SKM-1 treated with dmso at 0.1 percent for 144 hours (cell line): ENCODE data around the gene CEP104.

ENCODE experiments used
- DNase-seq: peaks from one replicate; lab custom pipeline; 2025; ENCODE audit not compliant: unreplicated experiment; lab: John Stamatoyannopoulos, UW

CEP104 gene

DNA sequence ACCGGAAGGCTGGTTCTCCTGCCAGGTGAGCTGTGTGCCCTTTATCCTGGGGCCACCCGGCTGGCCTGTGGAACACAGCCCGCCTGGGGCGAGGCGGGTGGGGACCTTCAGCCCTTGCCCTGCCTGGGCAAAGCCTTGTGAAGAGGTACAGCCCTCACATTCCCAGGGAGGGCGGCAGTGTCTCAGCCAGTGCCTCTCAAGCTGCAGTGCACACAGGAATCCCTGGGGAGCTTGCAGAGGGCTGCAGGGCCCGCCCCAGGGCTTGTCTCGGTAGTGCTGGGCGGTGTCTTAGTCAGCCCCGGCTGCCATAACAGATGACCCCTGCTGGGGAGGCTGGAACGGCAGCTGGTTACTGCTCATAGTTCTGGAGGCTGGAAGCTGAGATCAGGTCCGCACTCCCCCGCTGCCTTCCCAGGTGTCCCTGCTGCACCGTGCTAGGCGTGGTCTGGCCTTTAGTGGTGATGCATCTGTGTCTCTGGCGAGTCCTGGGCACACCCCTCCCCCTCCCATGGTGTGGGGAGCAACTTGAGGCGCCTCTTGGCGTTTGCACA, 12.8 kb upstream of the CEP104 start:
- no peak for DNase-seq

DNA sequence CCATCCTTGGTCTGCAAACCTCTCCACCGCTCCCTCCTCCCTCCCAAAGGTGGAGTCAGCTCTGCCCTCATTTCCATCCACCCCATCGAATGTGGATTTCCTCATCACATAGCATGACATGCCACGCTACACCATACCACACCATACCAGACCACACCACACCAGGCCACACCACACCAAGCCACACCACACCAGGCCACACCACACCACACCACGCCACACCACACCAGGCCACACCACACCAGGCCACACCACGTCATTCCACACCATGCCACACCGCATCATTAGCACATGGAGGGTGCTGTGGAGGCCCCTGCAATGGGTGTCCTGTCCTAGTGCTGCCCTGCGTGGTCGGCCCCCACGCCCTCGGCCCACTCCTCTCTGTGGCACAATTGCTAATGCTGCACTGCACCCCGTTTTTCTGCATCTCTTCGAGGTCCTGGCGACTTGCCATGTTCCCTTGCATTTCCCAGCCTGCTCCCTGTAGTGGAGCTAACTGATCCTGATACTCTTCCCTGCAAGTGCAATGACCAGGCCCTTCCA, 11.5 kb upstream of the CEP104 start:
- no peak for DNase-seq

DNA sequence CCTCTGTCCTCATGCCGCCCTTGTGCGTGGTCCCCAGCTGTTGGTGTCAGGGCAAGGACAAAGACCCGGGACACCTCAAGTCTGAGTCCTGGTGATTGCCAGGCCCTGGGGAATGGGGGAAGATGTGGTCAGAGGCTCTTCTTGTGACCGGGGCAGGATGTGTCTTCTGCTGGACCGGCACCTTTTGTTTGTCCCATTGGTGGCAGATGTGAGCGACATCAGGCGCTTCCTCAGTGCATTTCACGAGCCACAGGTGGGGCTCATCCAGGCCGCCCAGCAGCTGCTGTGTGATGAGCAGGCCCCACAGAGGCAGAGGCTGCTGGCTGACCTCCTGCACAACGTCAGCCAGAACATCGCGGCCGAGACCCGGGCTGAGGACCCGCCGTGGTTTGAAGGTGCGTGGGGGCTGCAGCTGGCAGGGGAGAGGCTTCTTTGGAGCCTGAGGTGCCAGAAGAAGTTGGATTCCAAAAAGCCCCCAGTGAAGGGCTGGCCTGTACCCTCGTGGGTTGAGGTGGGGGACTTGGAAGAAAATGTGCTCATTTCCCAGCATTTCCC, 8.7 kb upstream of the CEP104 start:
- no peak for DNase-seq

DNA sequence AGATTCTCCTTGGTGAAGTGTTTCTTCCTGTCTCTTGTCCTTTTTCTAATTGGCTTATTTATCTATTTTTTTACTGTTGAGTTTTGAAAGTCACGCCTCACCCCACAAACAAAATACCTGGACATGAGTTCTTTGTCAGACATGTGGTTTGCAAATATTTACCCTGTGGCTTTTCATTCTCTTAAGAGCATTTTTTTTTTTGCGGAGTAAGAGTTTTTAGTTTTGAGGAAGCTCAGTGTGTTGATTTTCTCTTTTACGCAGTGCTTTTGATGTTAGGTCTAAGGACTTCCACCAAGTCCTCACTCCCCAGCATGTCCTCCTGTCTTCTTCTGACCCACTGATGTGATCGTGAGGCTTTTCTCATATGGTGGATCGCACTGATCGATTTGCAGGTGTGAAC, 7.9 kb upstream of the CEP104 start:
- DNase-seq = no peak

DNA sequence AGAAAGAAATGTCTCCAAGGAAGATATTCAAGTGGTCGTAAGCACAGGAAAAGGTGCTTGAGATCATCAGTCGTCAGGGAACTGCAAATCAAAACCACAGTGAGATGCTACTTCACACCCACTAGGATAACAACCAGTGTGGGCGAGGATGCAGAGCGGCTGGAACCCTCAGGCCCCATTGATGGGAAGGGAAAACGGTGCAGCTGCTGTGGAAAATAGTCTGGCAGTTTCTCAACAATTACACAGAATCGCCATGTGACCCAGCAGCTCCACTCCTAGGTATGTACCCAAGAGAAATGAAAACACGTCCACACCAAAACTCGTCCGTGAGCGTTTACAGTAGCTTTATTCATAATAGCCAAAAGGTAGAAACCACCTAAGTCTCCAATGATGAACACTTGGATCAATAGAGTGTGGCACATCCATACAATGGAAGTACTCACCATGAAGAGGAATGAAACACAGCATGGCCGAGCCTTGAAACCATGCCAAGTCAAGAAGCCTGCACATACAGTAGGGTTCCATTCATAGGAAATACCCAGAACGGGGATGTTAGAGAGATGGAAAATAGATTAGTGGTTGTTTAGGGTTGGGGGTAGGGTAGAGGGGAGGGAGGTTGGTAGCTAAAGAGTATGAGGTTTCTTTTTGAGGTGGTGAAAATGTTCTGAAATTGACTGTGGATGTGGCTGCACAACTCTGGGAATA, 6.4 kb upstream of the CEP104 start:
- DNase-seq = no peak

DNA sequence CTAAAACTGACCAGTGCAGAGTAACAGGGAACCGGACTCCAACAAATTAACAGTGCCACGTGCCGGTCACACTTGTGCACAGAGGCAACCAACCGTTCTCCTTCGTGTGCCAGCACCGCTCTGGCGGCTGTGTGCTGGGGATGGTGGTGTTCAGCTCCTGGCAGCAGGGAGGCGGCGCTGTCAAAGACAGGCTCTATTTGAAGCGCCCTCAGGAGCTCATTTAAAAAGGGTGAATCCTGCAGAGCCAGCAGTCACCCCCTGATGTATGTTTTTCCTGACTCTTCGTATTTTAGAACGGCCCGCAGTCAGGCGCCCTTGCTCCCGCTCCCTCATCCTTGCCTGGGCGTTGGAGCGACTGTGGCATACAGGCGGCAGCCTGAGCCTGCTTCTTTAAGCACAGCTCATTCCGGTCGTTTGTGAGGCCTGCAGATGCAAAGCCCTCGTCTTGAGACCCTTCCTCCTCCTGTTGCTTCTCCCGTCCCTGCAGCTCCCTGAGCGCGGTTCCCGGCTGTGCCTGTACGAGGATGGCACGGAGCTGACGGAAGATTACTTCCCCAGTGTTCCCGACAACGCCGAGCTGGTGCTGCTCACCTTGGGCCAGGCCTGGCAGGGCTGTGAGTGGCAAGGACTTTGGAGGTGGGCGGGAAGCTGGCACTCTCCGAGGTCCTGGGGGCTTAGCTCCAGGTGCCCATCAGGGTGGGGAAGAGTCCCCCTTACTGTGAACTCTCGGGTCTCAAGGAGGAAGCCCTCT, 1.4 kb upstream of the CEP104 start:
- no peak for DNase-seq

DNA sequence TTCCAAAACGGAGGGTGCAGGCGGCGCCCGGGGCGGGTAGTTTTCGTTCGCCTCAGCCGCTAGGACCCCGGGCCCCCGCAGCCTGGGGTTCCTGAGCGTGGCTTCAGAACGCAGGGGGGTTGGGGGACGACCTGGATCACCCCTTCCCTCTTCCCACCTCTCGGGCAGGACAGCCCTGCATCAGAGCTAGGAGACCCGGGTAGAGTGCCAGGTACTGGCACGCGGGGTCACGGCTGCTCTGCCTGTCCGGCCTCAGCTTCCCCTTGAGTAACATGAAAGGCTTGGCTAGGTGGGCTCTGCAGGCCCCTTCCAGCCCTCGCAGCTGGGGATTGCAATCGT, 749 bp upstream of the CEP104 start:
- DNase-seq = no peak

DNA sequence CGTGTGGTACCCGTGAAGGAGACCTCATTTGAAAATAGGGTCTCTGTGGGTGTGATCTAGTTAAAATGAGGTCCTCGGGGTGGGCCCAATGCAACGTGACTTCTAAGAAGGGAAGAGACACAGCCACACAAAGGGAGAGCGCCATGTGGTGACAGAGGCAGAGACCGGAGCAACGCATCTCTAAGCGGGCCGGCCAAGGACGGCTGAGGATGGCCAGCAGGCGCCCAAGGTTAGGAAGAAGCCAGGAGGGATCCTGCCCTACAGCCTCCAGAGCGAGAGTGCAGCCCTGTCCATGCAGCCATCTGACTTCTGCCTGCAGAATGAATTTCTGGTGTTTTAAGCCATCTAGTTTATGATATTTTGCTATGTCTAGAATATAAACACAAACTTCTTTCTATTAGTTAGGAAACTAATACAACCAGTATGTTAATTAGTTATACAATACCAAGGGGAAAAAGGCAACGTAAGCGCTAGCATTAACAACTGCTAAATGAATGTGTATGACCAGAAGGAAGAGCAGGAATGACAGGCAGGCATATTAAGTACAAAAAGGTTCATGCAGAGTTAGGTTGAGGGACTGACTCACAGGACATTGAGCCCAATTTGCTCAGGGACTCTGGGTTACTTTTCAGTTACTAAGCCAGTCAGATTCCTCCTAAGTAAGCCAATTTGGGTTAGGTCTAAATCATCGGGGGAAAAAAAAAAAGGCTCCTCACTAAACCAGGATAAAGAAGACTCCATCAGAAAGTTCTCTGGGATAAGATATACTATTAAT, 4.1 kb downstream of the CEP104 start:
- DNase-seq = no peak

DNA sequence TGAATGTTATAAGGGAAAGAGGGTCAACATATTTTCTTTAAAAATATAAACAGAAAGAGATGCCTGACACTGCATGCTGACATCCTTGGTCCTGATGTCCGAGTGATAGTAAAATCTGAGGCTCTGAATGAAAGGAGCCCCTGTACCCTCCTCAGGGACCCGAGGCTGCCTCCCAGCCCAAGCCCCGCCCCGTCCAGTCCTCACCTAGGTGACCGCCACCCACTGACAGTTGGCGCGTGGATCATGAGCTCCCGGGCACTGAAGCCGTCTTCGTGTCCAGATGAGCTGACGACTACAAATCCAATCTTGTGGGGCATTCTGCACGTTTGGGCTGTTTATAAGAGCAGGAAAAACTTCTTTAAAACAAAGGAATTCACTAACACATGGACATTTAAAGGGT, 4.9 kb downstream of the CEP104 start:
- DNase-seq = no peak

DNA sequence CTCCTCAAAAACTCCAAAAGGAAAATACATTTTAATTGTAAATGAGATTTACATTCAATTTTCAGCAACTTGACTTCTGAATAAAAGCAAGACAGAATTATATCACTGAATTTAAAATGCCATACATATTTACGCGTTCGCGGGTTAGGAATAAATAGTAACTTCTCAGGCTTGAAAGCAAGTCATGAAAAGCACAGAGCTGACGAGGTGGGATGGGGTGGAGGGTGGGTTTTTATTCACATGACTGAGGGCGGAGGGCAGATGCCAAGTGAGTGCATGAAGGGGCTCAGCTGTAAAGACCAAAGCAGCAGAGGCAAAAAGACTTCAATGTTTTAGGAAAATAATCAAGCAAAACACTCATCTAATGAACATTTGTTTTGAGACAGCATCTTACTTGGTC, 5.7 kb downstream of the CEP104 start:
- DNase-seq = no peak

DNA sequence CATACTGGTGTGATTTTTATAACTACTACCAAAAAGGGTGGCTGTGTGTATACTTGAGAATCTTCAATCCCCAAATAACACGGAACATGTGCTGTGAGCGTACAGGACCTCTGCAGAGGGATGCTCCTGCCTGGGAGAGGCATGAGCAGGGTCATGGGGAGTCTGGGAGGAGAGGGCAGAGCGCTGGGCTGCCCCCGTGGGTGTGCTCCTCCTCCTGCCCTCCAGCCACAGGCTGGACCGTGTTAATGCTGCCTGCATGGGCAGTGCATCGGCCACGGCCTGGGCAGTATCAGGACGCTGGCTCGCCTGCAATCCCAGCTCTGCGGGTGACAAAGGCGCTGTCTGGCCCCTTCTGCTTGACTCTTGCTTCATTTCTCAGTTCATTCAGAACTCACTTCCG, 6.2 kb downstream of the CEP104 start:
- no peak for DNase-seq

DNA sequence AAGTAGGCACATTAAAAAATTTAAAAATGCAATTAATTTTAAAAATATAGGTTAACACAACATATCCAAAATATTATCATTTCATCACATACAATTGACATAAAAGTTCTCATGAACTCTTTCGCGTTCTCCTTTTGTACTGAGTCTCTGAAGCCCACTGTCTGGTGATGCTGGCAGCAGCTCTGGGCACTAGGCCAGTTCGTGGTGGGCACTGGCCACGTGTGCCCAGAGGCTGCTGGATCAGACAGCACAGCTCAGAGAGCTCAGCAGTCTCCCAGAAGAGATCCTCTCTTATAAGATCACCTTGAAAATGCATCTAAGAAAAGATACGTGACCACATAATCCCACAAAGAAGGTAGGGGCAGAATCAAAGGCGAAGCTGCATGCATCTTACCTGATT, 9.9 kb downstream of the CEP104 start:
- DNase-seq = no peak

DNA sequence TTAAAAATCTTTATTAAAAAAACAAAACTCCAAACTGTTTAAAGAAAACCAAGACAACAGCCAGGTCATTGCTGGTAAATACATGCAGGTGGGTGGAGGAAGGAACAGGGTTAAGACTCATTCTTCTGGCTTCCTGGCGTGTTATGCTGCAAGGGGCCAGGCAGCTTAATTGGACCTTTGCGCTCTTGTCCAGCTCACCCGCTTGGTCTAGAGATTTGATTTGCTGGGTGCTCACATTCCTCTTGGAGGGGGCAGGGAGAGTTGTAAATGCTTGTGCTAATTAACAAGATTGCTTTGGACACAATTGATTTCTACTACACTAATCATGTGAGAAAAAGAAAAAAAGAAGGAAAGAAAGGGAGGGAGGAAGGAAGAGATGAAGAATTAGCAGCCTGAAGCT, 10.5 kb downstream of the CEP104 start:
- DNase-seq = no peak

DNA sequence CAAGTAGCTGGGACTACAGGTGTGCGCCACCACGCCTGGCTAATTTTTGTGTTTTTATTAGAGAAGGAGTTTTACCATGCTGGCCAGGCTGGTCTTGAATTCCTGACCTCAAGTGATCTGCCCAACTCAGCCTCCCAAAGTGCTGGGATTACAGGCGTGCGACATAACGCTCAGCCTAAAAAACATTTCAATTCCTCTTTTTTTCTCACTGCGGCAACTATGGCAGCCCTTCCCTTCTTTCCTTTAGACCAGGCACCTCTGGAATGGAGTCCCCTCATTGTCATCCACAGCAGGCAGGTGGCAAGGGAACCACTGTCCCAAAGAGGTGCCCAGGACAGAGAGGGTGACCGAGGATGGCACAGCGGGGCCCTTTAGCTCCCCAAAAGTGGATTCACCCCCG, 14.1 kb downstream of the CEP104 start:
- DNase-seq = no peak

DNA sequence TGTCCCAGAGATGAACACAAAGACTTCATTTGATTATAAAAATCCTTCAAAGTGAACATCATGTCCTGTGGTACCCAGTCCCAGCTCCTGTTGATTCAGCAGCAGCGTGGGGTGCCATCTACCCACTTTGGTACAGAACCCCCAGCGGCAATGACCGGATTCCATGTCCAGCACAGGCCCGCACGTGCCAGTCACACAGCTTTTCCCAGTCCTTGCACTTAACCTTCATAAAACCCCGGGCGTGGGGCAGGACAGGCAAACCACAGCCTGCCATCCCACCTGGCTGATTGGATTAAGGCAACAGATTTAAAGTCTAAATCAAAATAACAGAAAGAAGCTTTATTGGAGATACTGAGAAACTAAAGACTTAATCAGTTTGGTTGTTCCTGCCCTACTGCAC, 15.5 kb downstream of the CEP104 start:
- DNase-seq = no peak

DNA sequence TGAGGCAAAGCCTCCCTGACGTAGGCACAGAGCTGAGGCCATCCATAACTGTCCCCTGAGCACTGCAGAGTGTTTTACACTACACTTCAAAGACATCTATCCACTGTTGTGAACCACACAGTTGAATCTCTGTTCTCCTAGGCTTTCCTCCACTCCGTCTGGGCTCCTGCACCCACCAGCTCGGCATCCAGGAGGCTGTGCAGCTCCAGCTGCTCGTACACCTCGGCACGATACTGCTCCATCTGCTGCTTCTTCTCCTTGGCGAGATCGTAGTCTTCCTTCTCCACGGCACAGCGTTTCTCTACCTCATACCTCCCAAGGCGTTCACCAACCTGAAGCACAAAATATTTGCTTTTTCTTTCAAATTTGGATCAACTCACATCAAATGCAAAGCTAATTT, 18.2 kb downstream of the CEP104 start:
- no peak for DNase-seq

DNA sequence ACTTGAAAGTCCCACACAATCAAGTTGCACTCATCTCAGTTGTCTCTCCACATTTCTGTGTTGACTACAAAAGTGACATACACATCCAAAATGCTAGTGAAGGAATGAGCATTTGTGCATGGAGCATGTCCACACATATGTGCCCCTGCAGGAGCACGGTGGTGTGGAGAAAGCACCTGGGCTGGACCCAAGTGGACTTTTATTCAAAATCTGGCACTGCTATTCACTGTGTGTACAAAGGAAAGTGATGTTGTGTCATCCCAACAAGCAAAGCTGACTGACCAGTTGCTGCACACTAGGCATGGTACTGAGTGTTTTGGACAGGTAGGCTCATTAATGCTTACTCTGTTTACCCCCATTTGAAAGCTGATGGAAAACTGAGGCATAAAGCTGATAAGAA, 19.3 kb downstream of the CEP104 start:
- no peak for DNase-seq

DNA sequence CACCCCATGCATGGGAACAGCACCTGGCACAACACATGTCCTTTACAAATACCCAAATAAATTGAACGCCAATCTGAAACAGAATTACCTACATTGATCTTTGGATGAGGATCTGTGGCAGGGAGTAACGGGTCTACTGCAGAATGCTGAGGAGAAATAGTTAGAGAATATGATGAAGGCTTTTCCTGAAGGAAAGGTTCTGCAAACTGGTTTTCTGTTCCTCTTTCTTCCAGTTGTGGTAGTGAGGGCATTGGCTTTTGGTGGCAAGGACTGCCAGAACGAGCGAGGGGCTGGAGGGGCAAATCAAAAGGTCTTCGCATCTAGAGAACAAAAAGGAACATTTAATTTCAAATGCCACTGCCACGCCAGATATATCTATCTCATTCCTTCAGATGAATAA, 19.8 kb downstream of the CEP104 start:
- no peak for DNase-seq

DNA sequence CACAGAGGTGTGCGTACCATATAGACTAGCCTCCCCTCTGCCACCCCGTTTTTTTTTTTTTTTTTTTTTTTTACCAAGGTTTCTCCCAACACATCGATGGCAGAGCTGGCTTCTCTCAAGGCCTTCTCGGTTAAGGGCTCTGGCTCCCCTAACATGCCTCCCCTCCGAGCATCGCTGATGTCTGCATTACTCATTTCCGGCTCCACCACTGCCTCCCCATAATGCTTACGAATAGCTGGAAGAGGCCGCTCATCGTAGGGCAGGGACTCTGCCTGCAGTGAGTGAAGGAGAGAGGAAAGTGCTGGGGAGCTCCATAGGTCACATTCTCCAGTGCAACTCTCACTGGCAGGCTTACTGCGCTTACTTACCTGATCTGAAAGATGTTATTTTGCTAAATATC, 20.6 kb downstream of the CEP104 start:
- DNase-seq = no peak

DNA sequence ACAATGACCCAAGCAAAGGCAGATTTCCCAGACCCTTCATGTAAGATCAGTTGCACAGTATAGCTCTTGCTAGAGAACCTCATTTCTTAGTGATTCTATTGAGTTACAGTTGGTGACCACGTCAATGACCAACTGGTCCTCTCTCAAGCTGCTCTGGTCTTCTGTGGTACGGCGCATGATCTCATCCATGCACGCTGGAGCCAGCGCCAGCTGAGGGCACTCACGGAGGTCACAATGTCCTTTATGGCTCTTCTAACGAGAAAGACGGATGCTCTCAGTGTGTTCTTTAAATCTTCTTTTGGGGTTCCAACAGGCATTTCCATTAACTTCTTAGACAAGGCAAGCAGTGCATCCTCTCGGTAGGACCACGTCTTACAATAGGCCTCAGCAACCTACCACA, 22.3 kb downstream of the CEP104 start:
- no peak for DNase-seq

DNA sequence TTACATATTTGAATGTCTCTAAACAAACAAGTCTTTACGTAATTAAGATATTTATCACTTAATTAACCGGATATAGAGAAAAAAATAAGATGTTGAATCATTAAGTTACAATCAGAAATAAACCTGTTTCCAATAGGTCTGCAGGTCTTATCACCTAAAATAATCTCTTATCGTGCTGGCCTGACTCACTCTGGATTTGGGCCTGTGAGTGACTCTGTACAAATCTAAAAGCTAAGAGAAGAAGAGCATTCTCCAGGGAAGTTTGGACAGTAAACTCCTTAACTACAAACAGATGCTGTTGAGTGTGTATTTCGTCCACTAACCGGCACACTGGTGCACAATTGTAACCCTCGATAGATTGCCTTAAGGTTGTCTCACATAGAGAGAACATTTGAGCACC, 25.3 kb downstream of the CEP104 start:
- DNase-seq = no peak
